ENCODE measurements around the gene CEBPA.

The CEBPA gene

GRCh38 chr19:33270769-33271168 lies 31.6 kb downstream of the CEBPA start:
- no peak for DNase-seq

GRCh38 chr19:33269016-33269415 lies 33.3 kb downstream of the CEBPA start:
- no peak for DNase-seq

DNA sequence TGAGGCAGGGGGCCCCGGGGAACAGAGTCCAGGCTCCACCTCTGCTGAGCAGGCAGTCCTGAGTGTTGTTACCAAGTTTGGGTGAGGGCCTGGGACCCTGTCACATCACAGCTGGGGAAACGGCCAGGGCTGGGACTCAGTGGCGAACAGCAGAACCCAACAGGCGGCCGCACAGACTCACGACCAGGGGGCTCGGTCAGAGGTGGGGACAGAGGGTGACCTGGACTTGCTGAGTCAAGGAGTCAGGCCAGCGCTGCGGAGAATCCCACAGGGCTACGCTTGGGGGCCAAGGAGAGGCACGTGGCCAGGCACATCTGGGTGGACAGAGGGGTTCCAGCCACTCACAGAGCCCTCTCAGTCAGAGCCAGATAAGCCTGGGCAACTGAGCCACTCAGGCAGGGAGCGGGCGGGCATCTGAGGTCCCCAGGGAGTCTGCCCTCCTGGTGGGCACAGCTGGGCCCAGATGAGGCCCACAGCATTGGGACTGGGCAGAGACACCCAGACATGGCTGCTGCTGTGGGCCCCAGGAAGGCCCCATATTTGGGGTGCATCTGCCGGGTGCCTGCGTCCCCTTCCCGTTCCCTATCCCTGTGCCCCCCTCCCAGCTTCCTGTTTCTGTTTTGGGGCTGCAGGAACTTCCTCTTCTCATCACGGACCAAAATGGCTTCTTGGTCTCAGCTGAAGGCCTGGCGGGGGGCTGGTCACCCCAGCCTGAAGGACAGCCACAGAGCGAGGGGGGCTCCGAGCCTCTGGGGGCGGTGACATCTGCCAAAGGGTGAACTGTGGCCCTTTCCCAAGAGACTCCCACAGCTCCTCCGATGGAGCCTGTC lies 34.0 kb downstream of the CEBPA start:
- DNase-seq: no peak

GRCh38 chr19:33267706-33268105 lies 34.6 kb downstream of the CEBPA start:
- no peak for DNase-seq

DNA sequence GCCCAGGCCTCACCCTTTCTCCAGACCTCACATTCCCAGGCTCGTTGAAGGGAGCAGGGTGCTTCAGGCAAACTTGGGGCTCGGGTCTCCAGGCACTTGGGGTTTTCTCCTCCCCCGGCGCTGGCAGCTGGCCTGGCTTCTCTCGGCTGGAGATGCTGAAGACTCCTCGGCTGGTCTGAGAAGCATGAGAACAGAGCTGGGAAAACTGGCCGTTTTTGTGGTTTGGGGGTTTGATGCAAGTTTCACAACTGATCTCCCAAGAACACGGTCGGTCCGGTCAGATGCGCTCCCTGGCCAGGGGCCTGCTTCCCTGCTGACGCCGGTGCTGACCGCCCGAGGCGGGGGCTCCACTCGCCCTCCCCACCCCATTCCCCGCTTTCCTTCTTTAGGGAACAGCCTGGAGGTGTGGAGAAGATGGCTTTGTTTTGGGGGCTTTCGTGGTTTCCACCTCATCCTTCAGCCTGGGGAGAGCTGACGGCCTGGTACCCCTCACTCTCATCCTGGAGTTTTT lies 35.3 kb downstream of the CEBPA start:
- DNase-seq: no peak

- no peak for DNase-seq
Measured at GRCh38 chr19:33264881-33265445, 37.4 kb downstream of the CEBPA start.

DNA sequence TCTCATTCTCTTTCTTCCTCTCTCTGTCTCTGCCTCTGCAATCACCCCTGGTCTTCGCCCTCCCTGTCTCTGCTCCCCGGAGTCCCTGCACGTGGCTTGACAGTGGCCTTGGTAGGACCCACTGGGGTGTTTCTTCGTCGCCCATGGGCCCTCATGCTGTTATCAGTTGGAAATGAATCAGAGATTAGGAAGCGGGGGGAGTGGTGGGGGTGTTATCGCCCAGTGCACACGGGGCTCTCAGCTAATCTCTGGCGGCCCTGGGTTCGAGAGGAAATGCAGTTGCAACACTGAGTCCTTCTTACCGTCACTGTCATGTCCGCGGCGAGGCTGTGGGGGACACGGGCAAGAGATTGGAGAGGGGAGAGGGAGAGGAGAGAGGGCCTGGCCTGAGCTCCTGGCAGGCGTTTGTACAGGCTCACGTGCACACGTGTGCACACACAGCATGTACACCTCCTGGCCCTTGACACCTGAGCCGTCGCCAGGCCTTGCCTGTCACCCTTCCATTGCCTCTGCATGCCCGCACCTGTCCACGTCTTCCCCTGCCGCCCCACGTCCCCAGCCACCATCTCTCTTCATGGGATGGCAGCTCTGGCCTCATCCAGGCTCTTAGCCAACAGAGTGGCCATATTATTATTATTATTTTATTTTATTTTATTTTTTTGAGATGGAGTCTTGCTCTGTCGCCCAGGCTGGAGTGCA lies 38.9 kb downstream of the CEBPA start:
- no peak for DNase-seq

- DNase-seq: no peak
Measured at GRCh38 chr19:33261511-33262189, 40.7 kb downstream of the CEBPA start.

- no peak for DNase-seq
Measured at GRCh38 chr19:33260628-33261418, 41.5 kb downstream of the CEBPA start.

- DNase-seq: no peak
Measured at GRCh38 chr19:33259539-33259938, 42.8 kb downstream of the CEBPA start.

- DNase-seq: no peak
Measured at GRCh38 chr19:33257828-33258227, 44.5 kb downstream of the CEBPA start.

- no peak for DNase-seq
Measured at GRCh38 chr19:33256261-33256660, 46.1 kb downstream of the CEBPA start.

- DNase-seq: no peak
Measured at GRCh38 chr19:33255781-33256180, 46.6 kb downstream of the CEBPA start.

DNA sequence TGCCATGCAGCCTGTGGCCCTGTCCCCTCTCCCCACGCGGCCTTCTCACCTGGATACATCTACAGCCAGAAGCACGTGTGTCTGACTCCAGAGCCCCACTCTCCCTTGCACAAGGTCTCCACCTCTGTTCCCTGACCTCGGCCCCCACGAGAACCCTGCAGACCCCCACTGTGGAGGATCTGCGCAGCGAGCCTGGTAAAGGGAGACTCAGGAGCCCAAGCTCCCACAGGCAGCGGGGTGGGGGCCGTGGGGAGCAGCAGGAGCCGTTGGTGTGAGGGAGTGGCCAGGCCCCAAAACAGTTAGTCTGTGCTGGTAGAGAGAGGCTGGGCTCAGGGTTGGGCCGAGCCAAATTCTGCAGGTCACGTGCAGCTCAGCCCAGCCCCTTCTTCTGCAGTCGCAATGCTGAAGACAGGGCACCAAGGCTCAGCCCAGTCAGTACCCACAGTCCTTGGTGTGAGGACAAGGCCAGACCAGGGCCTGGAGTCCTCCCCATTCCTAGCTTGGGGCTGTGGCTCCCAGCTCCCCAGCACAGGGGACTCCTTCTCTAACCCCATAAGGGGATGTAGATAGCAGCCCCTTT lies 48.0 kb downstream of the CEBPA start:
- no peak for DNase-seq

GRCh38 chr19:33252971-33253370 lies 49.4 kb downstream of the CEBPA start:
- no peak for DNase-seq

- no peak for DNase-seq
Measured at GRCh38 chr19:33252418-33252962, 49.8 kb downstream of the CEBPA start.

DNA sequence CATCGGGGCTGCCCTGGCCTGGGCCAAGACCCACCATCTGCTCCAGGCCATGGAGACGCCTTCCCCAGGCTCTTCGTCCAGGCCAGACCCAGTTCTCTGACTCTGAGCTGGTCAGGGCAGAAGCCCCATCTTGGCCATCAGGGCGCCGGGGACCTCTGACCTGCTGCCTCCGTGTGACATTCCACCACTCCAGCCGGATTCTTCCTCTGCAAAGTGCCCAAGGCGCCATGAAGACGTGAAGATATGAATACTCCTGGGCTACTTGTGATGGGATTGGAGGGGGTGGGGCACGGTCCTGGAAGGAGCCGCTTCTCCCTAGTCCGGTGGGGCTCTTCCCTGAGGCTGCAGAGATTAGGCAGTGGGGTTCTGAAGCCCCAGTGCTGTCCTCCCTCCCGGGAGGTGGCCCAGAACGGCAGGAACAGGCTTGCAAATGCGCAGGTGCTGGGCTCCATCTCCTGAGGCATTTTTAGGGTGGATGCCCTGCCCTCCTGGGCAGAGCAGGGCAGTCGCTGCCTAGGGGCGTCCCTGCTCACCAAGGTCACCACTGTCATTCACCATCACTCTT lies 50.7 kb downstream of the CEBPA start:
- DNase-seq: no peak

DNA sequence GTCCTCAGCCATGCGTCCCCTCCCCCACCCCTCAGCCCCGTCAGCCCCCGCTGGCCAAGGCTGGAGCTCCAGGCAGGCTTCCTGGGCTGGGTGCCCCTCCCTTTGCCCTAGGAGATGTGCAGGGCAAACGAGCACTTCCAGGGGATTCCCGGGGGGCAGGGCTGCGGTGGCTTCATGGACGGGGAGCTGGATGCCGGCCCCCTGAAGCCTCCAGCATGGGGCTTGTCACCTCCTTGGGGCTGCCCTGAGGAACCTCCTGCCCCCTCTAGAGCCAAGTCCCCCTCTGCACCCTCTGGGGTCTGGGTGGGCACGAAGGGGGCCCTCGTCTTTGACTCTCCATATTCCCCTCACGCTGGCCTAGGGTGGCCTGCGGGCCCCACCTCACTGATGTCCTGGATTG lies 51.3 kb downstream of the CEBPA start:
- no peak for DNase-seq

DNA sequence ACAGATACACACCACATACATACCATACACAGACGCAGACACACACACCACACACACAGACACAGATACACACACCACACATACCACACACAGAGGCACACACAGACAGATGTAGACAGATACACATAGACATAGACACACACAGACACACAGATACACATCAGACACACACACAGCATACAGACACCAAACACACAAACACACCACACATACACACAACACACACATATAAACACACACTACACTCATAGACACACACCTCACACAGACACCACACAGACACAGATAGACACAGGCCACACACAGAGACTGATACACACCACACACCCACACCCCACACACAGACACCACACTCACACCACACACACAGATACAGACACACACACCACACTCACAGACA lies 51.8 kb downstream of the CEBPA start:
- DNase-seq: no peak

Measured in NCI-H1105 treated with DMSO at 0.1 percent for 48 hours (cell line).